SK-N-SH (cell line): ENCODE results near the gene CD83. TPM values are rescaled to one million over a fixed set of nuclear protein-coding genes. Genes with fewer than 3 reads are reported as not detected.

Source experiments
- CTCF ChIA-PET: fragments of 300-600, 350-600 bp; formaldehyde crosslinking; extraction: SDS; loops from one replicate; lab custom pipeline; 2021; lab: Yijun Ruan, JAX
- POLR2A ChIA-PET: fragments of 350-600 bp; sonication (Branson Sonifier 250); formaldehyde crosslinking; extraction: SDS; loops from one replicate; lab custom pipeline; 2020; ENCODE audit warnings: antibody characterized with exemption, inconsistent platforms; lab: Yijun Ruan, JAX
- DNase-seq: peaks from one replicate; pipeline ENCODE4 v3.0.0; 2012
- H2AFZ ChIP-seq: fragments of 200-600 bp; sonication (generic); 2 replicates; pipeline ENCODE4 v1.8.1; 2016; ENCODE audit warnings: antibody characterized with exemption, mild to moderate bottlenecking, low read depth
- H3F3A ChIP-seq: fragments of 200-600 bp; sonication (generic); replicated peaks from 2 replicates; pipeline ENCODE3; 2016; ENCODE audit warnings: antibody characterized with exemption, mild to moderate bottlenecking; ENCODE audit not compliant: insufficient read depth
- H3K27ac ChIP-seq, 2 experiments: fragments of 200-500 bp in 1 of 2; fragments of 200-600 bp in 1 of 2; sonication (Bioruptor generic) in 1 of 2; sonication (generic), shearing (Covaris generic) in 1 of 2; 2 replicates each; pipeline versions ENCODE4 v1.5.1 to v1.6.1; 2014 to 2016; ENCODE audit warnings: low read depth in 2 of 2, inconsistent platforms in 1 of 2, low read length in 1 of 2, mild to moderate bottlenecking in 1 of 2, mixed read lengths in 1 of 2
- H3K27me3 ChIP-seq: fragments of 200-600 bp; sonication (generic), shearing (Covaris generic); 2 replicates; pipeline ENCODE4 v1.6.1; 2016; ENCODE audit warnings: mixed run types; ENCODE audit not compliant: insufficient read depth
- H3K36me3 ChIP-seq, 2 experiments: fragments of 200-500 bp in 1 of 2; fragments of 200-600 bp in 1 of 2; sonication (Bioruptor generic) in 1 of 2; sonication (generic) in 1 of 2; replicated peaks in 1 of 2; 2 replicates each; pipeline versions ENCODE3 to v1.5.1; 2014 to 2016; ENCODE audit warnings: low read length in 1 of 2, mild to moderate bottlenecking in 1 of 2; ENCODE audit not compliant: insufficient read depth in 2 of 2, control insufficient read depth in 1 of 2
- H3K4me1 ChIP-seq, 2 experiments: fragments of 200-500 bp in 1 of 2; fragments of 200-600 bp in 1 of 2; sonication (Bioruptor generic) in 1 of 2; sonication (generic), shearing (Covaris generic) in 1 of 2; 2 replicates each; pipeline versions ENCODE4 v1.5.1 to v1.6.1; 2014 to 2016; ENCODE audit warnings: low read depth in 1 of 2, low read length in 1 of 2, mixed run types in 1 of 2; ENCODE audit not compliant: insufficient read depth in 2 of 2, control insufficient read depth in 1 of 2
- H3K4me2 ChIP-seq: fragments of 200-600 bp; sonication (generic), shearing (Covaris generic); 2 replicates; pipeline ENCODE4 v1.6.1; 2017; ENCODE audit warnings: mixed run types
- H3K4me3 ChIP-seq, 2 experiments: fragments of 200-500 bp in 1 of 2; fragments of 200-600 bp in 1 of 2; sonication (Bioruptor generic) in 1 of 2; sonication (generic), shearing (Covaris generic) in 1 of 2; 2 replicates each; pipeline versions ENCODE4 v1.5.1 to v1.8.1; 2014 to 2016; ENCODE audit warnings: low read depth in 2 of 2, inconsistent platforms in 1 of 2, low read length in 1 of 2, mild to moderate bottlenecking in 1 of 2, mixed read lengths in 1 of 2, moderate library complexity in 1 of 2
- H3K79me2 ChIP-seq: fragments of 200-600 bp; sonication (generic); 2 replicates; pipeline ENCODE4 v1.8.1; 2017; ENCODE audit warnings: mild to moderate bottlenecking; ENCODE audit not compliant: insufficient read depth
- H3K9ac ChIP-seq: fragments of 200-600 bp; sonication (generic); 2 replicates; pipeline ENCODE4 v1.6.1; 2017; ENCODE audit warnings: mixed run types
- H3K9me2 ChIP-seq: fragments of 200-600 bp; sonication (generic); 2 replicates; pipeline ENCODE4 v1.6.1; 2017; ENCODE audit warnings: mixed run types
- H3K9me3 ChIP-seq: fragments of 200-600 bp; sonication (generic); 2 replicates; pipeline ENCODE4 v1.6.1; 2017; ENCODE audit warnings: mixed run types, mild to moderate bottlenecking, moderate library complexity
- H4K20me1 ChIP-seq: fragments of 200-600 bp; sonication (generic); 2 replicates; pipeline ENCODE4 v1.6.1; 2017; ENCODE audit warnings: mild to moderate bottlenecking, mixed run types; ENCODE audit not compliant: insufficient read depth
- ELF1 ChIP-seq: IDR thresholded peaks from 2 replicates; pipeline ENCODE4 v1.4.0; 2012
- FOXM1 ChIP-seq: IDR thresholded peaks from 2 replicates; pipeline ENCODE4 v1.4.0; 2012; ENCODE audit warnings: low read depth, mild to moderate bottlenecking
- NFIC ChIP-seq: IDR thresholded peaks from 2 replicates; pipeline ENCODE4 v1.4.0; 2012; ENCODE audit warnings: borderline replicate concordance
- PBX3 ChIP-seq: IDR thresholded peaks from 2 replicates; pipeline ENCODE4; 2012
- RAD21 ChIP-seq: IDR thresholded peaks from 2 replicates; pipeline ENCODE4 v1.6.1; 2012; ENCODE audit warnings: mild to moderate bottlenecking, low read length
- RFX5 ChIP-seq: IDR thresholded peaks from 2 replicates; pipeline ENCODE4 v1.6.1; 2012; ENCODE audit warnings: mild to moderate bottlenecking, improper control_type of control experiment, low read length
- TCF12 ChIP-seq: IDR thresholded peaks from 2 replicates; pipeline ENCODE4 v1.4.0; 2012
- WGBS: methylation state at CpG from one replicate; pipeline ENCODE4 v1.1.6; 2017; ENCODE audit warnings: low lambda C conversion rate; 5-methylcytosine and 5-hydroxymethylcytosine counted together
- polyA plus RNA-seq, 3 experiments: library from polyadenylated mRNA; depleted of rRNA; stranded (reverse); fragments of >200 nt; gene quantifications; 2 replicates each; pipeline ENCODE4 v1.2.3, GENCODE V29; 2012
- TF ChIP-seq, protein P1 (sequence below): fragments of 150-350 bp; IDR thresholded peaks from 2 replicates; pipeline ENCODE4 v1.6.1; 2017; ENCODE audit warnings: antibody characterized with exemption, low read length, low read depth, borderline replicate concordance
- TF ChIP-seq, protein P2 (sequence below): fragments of 150-350 bp; IDR thresholded peaks from 2 replicates; pipeline ENCODE4 v1.6.1; 2016; ENCODE audit warnings: mild to moderate bottlenecking, low read depth, low read length
- TF ChIP-seq, protein P3 (sequence below): IDR thresholded peaks from 2 replicates; pipeline ENCODE4 v1.4.0; 2012; ENCODE audit warnings: low read depth, borderline replicate concordance

The CD83 gene
- polyA plus RNA-seq, 1 of the 3 experiments (the other 2 are of a cell fraction), result 2.0 TPM

GRCh38 chr6:14082771-14083170, 34.8 kb upstream of the CD83 start (continued):
- TF ChIP-seq, protein P1, sequence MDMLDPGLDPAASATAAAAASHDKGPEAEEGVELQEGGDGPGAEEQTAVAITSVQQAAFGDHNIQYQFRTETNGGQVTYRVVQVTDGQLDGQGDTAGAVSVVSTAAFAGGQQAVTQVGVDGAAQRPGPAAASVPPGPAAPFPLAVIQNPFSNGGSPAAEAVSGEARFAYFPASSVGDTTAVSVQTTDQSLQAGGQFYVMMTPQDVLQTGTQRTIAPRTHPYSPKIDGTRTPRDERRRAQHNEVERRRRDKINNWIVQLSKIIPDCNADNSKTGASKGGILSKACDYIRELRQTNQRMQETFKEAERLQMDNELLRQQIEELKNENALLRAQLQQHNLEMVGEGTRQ, result no peak
- TF ChIP-seq, protein P2, sequence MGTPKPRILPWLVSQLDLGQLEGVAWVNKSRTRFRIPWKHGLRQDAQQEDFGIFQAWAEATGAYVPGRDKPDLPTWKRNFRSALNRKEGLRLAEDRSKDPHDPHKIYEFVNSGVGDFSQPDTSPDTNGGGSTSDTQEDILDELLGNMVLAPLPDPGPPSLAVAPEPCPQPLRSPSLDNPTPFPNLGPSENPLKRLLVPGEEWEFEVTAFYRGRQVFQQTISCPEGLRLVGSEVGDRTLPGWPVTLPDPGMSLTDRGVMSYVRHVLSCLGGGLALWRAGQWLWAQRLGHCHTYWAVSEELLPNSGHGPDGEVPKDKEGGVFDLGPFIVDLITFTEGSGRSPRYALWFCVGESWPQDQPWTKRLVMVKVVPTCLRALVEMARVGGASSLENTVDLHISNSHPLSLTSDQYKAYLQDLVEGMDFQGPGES, result no peak
- TF ChIP-seq RFX5, result no peak
- TF ChIP-seq, all 33 proteins: peak for 0

- no peaks in the 10 kb centered on the region for H3K36me3 ChIP-seq
- no peaks in the 10 kb centered on the region for H3F3A ChIP-seq
- no peaks in the 10 kb centered on the region for H4K20me1 ChIP-seq
- WGBS, result 45% methylated on average over 3 of the region's 3 CpGs
- TF ChIP-seq FOXM1 (no peak), RFX5 (no peak)
- TF ChIP-seq, protein P3, sequence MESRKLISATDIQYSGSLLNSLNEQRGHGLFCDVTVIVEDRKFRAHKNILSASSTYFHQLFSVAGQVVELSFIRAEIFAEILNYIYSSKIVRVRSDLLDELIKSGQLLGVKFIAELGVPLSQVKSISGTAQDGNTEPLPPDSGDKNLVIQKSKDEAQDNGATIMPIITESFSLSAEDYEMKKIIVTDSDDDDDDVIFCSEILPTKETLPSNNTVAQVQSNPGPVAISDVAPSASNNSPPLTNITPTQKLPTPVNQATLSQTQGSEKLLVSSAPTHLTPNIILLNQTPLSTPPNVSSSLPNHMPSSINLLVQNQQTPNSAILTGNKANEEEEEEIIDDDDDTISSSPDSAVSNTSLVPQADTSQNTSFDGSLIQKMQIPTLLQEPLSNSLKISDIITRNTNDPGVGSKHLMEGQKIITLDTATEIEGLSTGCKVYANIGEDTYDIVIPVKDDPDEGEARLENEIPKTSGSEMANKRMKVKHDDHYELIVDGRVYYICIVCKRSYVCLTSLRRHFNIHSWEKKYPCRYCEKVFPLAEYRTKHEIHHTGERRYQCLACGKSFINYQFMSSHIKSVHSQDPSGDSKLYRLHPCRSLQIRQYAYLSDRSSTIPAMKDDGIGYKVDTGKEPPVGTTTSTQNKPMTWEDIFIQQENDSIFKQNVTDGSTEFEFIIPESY, result no peak
- ChIA-PET CTCF (interaction anchor here (2.3 kb wide), 1 partner anchor 16 kb away, joined by 7 read pairs; no protein-coding TSS in a partner anchor), POLR2A (no interaction called here)
- no peaks in the 10 kb centered on the region for H3K9me2 ChIP-seq
- H2AFZ ChIP-seq, result no peak overlapping the region
- no peaks in the 10 kb centered on the region for H3K4me1 ChIP-seq
- H3K27ac ChIP-seq, result no peak overlapping the region
- no peaks in the 10 kb centered on the region; the same call in 1 of the 2 replicates for H3K27me3 ChIP-seq
- no peaks in the 10 kb centered on the region for H3K79me2 ChIP-seq
- H3K4me2 ChIP-seq, result no peak overlapping the region
- no peak overlapping the region for H3K9ac ChIP-seq
- no peaks in the 10 kb centered on the region for H3K9me3 ChIP-seq
- no peak for DNase-seq
- H3K4me3 ChIP-seq, result no peak overlapping the region
Observed at GRCh38 chr6:14083262-14083661, 34.3 kb upstream of the CD83 start.

- Histone ChIP-seq H3K36me3 (no peaks in the 10 kb centered on the region), H4K20me1 (no peaks in the 10 kb centered on the region), H3K79me2 (no peaks in the 10 kb centered on the region), H3K9ac (no peak overlapping the region), H3K27me3 (no peaks in the 10 kb centered on the region; the same call in 1 of the 2 replicates), H3K4me1 (no peaks in the 10 kb centered on the region), H3K27ac (no peak overlapping the region), H3K9me2 (no peaks in the 10 kb centered on the region), H3K9me3 (no peaks in the 10 kb centered on the region), H3K4me3 (no peak overlapping the region), H3K4me2 (no peak overlapping the region), H3F3A (no peaks in the 10 kb centered on the region), H2AFZ (no peak overlapping the region)
- no peak for DNase-seq
- WGBS, result 77% methylated on average over 3 of the region's 3 CpGs
- CTCF ChIA-PET, result interaction anchor here (2.3 kb wide), 1 partner anchor 17 kb away, joined by 7 read pairs; no protein-coding TSS in a partner anchor
- POLR2A ChIA-PET, result no interaction called here
- TF ChIP-seq PBX3, result no peak
- TF ChIP-seq RAD21, result no peak
- TF ChIP-seq NFIC, result no peak
- TF ChIP-seq ELF1, result no peak
- TF ChIP-seq FOXM1, result no peak
- TF ChIP-seq TCF12, result no peak
Observed at GRCh38 chr6:14083751-14084150, 33.8 kb upstream of the CD83 start.
